8988T (cell line): Measurements from ENCODE around the gene GLB1L2.

Experiments
- DNase-seq: peaks from one replicate; pipeline ENCODE4 v3.0.0; 2011

The GLB1L2 gene

DNA sequence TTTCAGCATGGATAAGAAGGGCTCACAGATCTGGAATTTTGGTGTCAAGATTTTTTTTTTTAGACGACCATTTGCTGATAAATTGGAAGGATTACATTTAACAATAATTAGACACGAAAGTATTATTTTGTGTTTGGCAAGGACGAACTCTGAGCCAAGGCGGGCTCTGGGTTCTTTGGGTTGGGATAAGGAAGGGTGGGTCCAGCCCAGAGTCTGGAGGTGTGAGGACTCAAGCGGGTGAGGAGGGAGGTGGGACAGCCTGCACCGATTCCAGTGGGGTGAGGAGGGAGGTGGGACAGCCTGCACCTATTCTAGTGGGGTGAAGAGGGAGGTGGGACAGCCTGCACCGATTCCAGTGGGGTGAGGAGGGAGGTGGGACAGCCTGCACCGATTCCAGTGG, 76.1 kb downstream of the GLB1L2 start:
- no peak for DNase-seq

DNA sequence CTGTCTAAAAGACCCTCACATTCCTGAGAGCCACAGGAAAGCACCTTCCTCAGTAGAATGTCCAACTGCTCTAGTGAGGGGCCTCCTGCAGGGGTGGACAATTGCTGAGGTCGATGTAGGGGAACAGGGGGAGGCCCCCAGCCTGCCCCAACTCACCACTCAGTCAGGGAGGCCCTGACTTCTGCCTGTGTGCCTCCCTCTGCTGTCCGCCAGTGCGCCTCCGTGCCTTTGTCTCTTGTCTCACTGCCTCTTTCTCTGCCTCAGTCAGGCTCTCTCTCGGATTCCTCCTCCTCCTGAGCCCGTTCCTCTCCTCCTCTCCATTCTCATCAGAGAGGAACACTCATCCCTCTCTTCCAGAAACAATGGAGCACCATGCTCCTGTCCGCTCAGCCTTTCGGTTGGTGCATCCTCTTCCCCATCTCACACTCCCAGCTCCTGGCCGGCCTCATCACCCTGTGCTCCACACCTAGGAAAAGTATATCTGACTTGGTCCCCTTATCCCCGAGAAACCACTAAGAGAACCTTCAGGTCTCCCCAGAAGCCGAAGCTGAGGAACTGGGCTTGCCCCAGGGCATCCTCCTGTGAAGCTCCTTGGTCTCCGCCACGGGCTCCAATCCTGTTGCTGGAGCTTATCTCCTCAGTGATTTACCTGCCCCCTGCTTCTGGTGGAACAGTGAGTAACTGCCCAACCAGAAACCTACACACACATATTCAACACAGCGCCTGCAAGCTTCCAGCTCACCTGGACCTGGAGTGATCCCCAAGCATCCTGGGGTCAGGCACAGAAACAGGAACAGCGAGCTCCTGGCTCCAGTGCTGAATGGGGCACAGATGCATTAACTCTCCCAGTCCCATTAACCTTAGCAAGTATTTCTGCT, 78.0 kb downstream of the GLB1L2 start:
- peak; percentile 15 for DNase-seq

DNA sequence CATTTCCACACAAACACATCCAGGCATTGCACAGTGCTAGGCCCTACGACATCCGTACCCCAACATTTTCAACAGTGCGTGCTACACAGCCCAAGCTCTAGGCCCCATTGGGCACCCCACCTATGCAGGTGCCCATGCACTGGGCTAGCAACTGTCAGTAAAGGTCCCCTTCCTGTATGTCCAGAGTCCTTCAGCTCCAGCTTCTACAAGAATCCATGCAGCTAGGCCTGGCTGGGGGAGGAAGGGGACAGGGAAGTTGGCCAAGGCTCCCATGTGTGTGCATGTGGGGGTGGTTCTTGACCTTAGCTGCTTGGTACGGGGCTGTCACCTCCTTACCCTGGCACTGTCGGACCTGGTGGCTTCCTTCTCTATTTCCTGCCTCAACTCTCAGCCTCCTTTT, 79.0 kb downstream of the GLB1L2 start:
- DNase-seq = no peak

DNA sequence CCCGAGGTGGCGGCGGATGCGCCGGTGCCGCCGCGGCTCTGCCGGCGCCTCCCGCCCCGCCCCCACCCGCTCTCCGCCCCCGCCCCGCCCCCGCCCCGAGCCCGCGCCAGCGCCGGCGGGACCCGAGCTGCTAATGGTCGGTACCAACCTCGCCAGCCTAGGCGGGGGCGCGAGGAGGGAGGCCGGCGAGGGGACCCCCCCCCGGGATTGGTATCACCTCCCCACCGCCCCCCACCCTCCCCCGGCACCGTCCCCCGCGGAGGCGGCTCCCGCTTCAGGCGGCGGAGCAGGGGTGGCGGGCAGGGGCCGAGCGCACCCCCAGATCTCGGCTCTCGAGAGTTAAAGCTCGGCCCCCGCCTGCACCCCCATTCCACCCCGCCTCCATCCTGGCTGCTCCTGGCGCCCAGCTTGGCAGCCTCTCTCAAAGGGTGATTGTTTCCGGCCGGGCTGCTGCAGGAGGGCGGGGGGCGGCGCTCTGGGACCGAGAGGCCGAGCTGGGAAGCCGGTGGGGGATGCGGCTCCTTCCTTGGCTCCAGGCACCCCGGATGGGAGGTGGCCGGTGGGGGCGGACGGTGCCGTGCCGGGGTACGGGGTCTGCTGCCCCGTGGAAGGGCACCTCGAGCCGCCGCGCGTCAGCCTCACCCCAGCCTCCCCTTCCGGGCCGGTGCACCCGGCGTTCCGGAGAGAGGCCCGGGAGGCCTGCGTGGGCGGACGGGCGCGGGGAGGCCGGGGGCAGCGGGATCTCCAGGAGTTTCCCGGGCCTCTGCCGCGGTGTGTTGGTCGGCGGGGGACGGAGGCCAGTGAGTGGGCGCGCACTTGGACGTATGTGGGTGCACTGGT, 80.6 kb downstream of the GLB1L2 start, which contains the start of gene B3GAT1:
B3GAT1 (minus strand) TSS at position 40 of the 840 bp plus-strand sequence. CDS start 24,583 bp downstream, outside the sequence.
- DNase-seq = no peak

- no peak for DNase-seq
These were observed 81.4 kb downstream of the GLB1L2 start for GRCh38 chr11:134413043-134413825.

DNA sequence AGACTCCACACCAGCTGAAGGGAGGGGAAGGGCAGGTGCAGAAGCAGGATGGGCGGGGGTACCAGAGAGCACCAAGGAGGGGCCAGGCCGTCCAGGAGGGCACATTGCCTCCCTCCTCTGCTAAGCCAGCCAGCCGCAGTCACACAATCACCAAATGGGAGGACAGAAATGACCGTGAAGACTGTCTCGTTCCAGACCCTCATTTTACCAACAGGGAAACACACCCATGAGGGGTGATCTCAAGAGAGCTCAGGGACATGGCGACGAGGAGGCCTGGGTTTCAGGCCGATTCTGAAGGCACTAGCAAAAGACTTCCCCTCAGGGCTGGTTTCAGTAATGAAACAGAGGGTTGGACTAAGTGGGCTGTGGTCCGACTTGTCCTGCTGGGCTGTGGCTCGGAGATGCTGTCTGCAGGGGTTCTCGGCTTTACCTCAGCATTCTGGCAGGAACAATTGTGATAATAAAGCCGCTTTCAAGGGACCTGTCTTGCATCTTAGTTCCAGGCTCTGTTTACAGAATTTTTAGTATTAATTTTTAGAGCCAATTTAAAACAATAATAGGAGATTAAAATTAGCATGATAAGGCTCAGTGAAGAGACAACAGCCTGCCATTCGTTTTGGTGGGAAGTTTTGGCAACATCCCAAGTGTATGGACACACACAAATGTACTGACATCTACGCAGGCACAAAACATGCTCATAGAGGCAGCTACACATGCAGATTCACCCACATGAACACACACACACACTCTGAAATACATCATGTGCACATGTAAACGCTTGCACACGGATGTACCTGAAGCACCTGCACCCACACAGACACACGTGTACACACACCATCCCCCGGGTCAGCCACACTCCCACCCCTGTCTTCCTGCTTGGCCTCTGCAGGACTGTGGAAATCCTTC, 82.3 kb downstream of the GLB1L2 start:
- no peak for DNase-seq

GRCh38 chr11:134414766-134415765, 83.3 kb downstream of the GLB1L2 start:
- no peak for DNase-seq

DNA sequence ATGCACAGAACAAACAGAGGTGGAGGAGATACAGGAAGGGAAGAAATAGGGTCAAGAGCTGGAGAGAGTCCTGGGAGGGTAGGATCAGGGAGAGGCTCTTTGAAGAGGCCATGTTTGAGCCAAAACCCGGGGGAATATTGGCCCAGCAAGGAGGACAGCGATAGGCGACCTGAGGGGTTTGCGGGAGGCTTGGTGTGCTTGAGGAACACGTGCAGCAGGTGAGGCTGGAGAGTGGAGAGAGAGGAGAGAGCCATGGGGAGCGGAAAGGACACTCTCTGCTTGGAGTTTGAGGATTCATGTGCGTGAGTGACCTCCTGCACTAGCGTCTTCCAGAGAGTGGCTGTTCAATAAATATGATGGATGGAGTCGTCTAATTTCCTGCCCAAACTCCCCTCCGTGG, 84.9 kb downstream of the GLB1L2 start:
- DNase-seq = no peak

DNA sequence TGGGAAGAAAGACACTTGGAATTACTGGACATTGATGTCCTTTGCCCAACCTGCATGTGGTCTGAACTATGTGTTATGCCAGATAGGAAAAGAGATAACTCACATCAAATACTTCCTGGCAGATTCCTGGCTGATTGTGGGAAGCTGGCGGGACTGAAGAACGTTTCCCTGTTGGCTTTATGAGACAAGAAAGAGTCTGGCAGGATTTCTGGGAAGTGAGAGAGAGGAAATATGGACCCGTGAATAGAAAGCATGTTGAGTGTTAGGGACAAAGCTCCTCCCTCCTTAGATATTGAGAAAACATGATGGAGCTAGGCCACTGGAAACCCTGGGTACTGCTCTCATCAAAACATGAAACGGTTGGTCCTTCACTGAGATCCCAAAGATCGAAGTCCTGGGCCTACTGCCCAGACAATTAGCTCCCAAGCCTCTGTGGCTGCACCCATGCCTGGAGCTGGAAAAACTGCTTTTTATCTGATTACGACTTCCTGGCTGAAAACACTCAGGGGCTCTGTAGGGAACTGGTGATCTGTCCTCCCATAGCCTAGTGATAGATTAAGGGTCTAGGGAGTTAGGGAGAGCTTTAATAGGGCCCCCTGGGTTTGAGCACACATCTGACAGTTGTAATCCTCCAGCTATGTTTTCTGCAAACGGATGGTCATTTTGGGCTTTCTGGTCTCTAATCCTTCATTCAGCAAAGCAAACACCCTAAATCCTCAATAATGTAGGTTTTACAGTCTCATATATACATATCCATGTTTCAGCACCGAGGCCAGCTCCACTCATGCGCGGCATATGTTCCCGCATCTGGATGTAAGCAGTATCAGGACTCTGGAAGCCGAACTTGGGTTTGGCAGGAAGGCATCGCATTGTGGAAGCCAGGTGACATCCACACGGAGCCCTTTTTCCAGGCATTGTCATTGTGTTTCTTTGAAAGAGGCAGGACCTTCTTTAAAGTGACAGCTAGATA, 86.4 kb downstream of the GLB1L2 start:
- DNase-seq = no peak

DNA sequence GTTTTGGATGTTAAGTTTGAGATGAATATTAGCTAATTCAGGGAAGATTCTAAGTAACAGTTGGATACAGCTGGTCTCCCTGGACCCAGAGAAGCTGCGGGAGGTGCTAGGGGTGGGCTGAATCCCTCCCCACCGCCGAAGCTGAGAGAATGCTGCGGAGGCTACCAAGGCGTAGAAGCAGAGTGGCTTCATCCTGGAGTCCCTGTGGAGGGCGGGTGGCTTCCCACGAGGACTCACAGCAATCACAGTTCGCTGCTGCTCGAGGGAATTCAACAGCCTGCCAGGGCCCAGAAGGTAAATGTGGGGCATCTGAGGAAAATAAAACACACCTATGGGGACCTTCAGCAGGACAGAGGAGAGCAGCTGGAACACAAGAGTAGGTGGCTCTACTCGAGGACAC, 91.3 kb downstream of the GLB1L2 start:
- no peak for DNase-seq

GRCh38 chr11:134425413-134425812, 93.6 kb downstream of the GLB1L2 start:
- DNase-seq = no peak
